Stimulated activated CD4-positive, alpha-beta T cell treated with anti-CD3 and anti-CD28 coated beads, TNF-alpha, amount 100 ng/mL, for 48 hours (primary cell): ENCODE results near the gene SPO11.

Source experiments
- DNase-seq, 3 donors: peaks; one replicate each; pipeline ENCODE4 v3.0.0-alpha.2; 2020; ENCODE audit warnings: low read depth in 3 of 3

Gene SPO11

GRCh38 chr20:57390604-57391438, 61.2 kb downstream of the SPO11 start, which contains the start of gene RBM38:
TSS of gene RBM38 (plus strand) at chr20:57391396. CDS start at chr20:57391582, 186 bp downstream.
- peak; percentile 67 to 78 (median 72) for DNase-seq

GRCh38 chr20:57391439-57392301, 62.1 kb downstream of the SPO11 start:
- no peak for DNase-seq

- peak in 1 of 3 donors; percentile 53 for DNase-seq
Observed at GRCh38 chr20:57392512-57393271, 63.1 kb downstream of the SPO11 start.
